Fibroblast of skin of abdomen (primary cell): ENCODE measurements around the gene RPS17.
"Not testable (repeated sequence)": the region's sequence is repeated elsewhere in the genome, so short reads cannot be mapped to it uniquely, and the experiment has no call there.

Source experiments
- DNase-seq: peaks from one replicate; pipeline ENCODE4 v3.0.0-alpha.2; 2013

Gene RPS17

GRCh38 chr15:82545478-82545877 is 5.2 kb upstream of the RPS17 start:
- DNase-seq, result no peak

- DNase-seq, result no peak
Observed at GRCh38 chr15:82545002-82545401, 4.7 kb upstream of the RPS17 start.

GRCh38 chr15:82544431-82544830 is 4.2 kb upstream of the RPS17 start:
- DNase-seq, result no peak

GRCh38 chr15:82543160-82543559 is 2.9 kb upstream of the RPS17 start:
- DNase-seq, result peak; percentile 82

- DNase-seq, result no peak
Observed at GRCh38 chr15:82540984-82541431, 751 bp upstream of the RPS17 start.

- no peak for DNase-seq
Observed at GRCh38 chr15:82539691-82540054, 584 bp downstream of the RPS17 start.

GRCh38 chr15:82538961-82539690 is 1.1 kb downstream of the RPS17 start:
- no peak for DNase-seq

- no peak for DNase-seq
Observed at GRCh38 chr15:82537351-82537908, 2.8 kb downstream of the RPS17 start.

- no peak for DNase-seq
Observed at GRCh38 chr15:82536409-82537350, 3.6 kb downstream of the RPS17 start.

GRCh38 chr15:82535566-82536408 is 4.5 kb downstream of the RPS17 start:
- no peak for DNase-seq

- not testable (repeated sequence) for DNase-seq
Observed at GRCh38 chr15:82535151-82535550, 5.1 kb downstream of the RPS17 start.

- DNase-seq, result not testable (repeated sequence)
Observed at GRCh38 chr15:82534457-82534861, 5.8 kb downstream of the RPS17 start.

GRCh38 chr15:82533801-82534200 is 6.5 kb downstream of the RPS17 start:
- DNase-seq, result no peak

GRCh38 chr15:82532991-82533481 is 7.2 kb downstream of the RPS17 start:
- no peak for DNase-seq

GRCh38 chr15:82532383-82532990 is 7.8 kb downstream of the RPS17 start:
- DNase-seq, result no peak

GRCh38 chr15:82531496-82532382 is 8.5 kb downstream of the RPS17 start:
- no peak for DNase-seq

GRCh38 chr15:82530606-82531379 is 9.5 kb downstream of the RPS17 start:
- peak; percentile 49 for DNase-seq

- DNase-seq, result no peak
Observed at GRCh38 chr15:82530006-82530405, 10.3 kb downstream of the RPS17 start.

GRCh38 chr15:82513587-82513986 is 26.7 kb downstream of the RPS17 start:
- not testable (repeated sequence) for DNase-seq

GRCh38 chr15:82507693-82508092 is 32.6 kb downstream of the RPS17 start:
- DNase-seq, result peak; percentile 18
